GM21825 (cell line): ENCODE results near the gene TEAD1.
"Not testable (repeated sequence)": the region's sequence is repeated elsewhere in the genome, so short reads cannot be mapped to it uniquely, and the experiment has no call there.

Experiments
- ATAC-seq: cut with Tn5 transposase; IDR thresholded peaks from one replicate; pipeline ENCODE4 v1.9.1; 2021; ENCODE audit warnings: mild to moderate bottlenecking, moderate library complexity; ENCODE audit not compliant: unreplicated experiment

The TEAD1 gene

GRCh38 chr11:12733091-12733490 is 58.9 kb downstream of the TEAD1 start:
- no peak for ATAC-seq

DNA sequence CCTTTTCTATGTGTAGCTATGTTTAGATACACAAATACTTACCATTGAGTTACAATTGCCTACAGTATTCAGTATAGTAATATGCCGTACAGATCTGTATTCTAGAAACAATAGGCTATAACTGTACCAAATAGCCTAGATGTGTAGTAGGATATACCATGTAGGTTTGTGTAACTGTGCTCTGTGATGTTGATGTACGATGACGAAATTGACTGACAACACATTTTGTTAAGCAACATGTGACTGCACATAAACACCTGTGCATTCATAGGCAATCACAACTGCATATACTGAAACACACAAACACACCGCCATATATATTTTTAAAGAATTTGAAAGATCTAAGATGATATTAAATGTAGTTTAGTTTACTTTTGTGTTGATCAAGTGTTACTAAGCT is 60.4 kb downstream of the TEAD1 start:
- ATAC-seq, result no peak

GRCh38 chr11:12735262-12735661 is 61.0 kb downstream of the TEAD1 start:
- no peak for ATAC-seq

DNA sequence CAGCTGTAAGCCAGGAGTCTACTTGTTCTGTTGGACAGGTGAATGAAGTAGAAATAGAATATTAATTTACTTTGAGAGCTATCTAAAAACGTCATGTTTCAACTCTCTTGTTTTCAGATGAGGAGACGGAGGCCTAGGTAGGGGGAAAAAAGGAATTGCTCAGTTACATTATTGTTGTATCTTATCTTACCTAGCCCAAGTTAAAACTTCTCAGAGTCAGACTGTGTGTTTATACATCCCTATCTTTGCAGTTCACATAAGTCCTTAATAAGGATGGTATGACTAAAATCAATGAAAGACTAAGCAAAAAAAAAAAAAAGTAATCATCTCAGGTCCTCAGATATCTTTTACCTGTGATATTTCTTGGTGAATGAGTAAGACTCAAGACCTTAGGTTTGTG is 62.8 kb downstream of the TEAD1 start:
- ATAC-seq, result no peak

DNA sequence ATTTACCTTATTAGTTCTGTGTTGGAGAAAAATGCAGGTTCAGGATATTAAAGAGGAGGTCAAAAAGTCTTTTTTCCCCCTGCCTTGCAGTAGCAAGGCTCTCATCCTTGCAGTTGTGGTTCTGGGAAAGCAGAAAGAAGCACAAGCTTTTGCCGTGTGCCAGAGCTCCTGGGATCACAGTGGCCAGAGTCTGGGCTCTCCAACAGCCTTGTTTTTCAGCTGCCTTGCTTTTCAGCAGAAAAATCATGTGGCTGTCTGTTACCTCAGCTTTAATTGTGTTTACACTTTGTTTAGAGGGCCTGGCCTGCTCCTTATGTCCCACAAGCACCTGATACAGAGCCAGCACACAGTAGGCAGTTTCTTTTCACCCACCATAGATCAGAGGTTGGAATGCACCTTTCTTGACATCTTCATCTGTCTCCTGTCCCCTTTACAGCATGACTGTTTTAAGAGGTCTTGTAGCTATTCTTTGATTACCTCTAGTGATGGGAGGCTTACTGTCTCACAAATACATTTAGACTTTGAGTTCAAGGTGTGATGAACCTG is 67.5 kb downstream of the TEAD1 start:
- no peak for ATAC-seq

- ATAC-seq, result no peak
These were observed 69.7 kb downstream of the TEAD1 start for GRCh38 chr11:12743834-12744449.

DNA sequence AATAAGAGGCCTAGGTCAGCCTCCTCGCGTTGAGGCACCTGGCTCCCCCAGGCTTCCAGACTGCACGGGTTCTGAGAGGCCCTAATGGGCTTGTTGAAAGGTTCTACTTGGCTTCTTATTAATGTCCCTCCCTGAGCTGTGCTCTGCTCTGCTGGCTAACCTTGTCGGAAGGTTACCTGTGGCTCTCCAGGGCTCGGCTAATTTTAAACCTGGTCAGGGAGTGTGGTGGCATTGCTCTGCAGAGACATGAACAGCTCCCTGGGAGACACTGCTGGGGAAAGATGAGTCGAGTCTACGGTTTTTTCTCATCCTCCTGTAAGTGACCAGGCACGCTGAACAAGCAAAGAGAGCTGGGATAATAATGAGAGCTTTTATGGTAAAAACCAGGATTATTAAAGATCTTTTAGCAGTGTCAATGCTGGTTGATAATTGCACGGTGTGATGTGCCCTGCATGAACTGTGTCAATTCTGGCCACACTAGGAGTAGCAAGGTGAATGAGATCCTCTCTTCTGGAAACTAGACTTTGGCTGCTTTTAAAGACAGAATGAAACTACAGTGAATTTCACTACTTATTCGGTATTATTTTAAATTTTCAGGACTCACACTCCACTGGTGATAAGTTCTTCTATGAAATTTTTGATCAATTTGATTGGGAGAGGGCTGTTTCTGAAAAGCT is 70.7 kb downstream of the TEAD1 start:
- ATAC-seq, result no peak

GRCh38 chr11:12745787-12746186 is 71.6 kb downstream of the TEAD1 start:
- ATAC-seq, result no peak

GRCh38 chr11:12746593-12747097 is 72.4 kb downstream of the TEAD1 start:
- no peak for ATAC-seq

GRCh38 chr11:12748561-12748960 is 74.3 kb downstream of the TEAD1 start:
- no peak for ATAC-seq

DNA sequence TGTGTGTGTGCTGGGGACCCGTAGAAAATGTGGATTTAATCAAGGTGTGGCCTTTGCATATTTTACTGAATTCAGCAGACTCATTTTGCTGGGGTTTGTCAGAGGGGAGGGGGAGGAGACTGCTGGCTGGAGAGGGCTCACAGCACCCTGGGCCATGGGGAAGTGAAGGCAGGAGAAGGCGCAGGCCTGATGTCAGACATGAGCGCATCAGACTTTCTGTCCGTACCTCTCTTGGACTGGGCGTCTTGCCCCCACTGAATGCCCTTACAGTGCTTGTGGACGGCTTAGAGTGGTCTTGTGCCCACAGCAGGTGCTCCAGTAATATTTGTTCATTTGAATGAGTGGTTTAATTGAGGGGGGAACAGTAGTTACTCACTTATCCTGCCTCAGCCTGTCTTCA is 75.2 kb downstream of the TEAD1 start:
- ATAC-seq, result no peak

DNA sequence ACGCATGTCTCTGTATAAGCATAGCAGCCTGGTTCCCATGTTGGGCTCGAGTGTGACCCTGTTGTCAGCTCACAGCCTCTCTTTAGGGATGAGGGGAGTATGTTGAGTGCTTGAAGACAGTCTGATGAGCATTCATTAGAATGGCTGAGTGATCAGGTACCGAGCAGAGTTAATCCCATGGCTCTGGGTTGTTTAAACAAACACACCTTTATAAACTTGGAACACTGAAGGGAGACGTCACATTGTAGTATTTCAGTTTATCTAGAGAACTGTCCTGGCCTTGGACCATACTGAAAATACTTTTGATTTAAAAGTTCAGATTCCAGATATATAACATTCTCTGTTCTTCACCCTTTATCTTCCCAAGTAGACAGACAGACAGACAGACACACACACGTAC is 76.0 kb downstream of the TEAD1 start:
- no peak for ATAC-seq

DNA sequence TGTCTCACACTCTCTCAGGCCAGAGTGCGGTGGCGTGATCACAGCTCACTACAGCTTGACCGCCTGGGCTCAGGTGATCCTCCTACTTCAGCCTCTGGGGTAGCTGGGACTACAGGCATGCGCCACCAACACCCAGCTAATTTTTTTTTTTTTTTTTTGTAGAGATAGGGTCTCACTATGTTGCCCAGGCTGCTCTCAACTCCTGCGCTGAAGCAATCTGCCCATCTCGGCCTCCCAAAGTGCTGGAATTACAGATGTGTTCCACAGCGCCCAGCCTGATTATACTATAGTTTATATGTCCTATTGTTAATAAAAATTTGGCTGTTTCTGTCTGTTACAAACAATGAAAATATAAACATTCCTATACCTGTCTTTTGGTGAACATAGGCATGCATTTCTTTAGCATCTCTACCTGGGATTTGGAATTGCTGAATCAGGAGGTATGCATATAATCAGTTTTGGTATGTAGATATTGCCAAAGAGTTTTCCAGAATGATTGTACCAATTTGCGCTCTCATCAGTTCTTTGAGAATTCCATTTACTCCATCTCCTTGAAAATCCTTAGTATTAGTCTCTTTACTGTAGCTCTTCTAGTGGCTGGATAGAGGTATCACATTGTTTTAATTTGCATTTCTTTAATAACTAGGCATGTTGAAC is 78.8 kb downstream of the TEAD1 start:
- ATAC-seq, result no peak

- ATAC-seq, result no peak
These were observed 79.8 kb downstream of the TEAD1 start for GRCh38 chr11:12754021-12754420.

DNA sequence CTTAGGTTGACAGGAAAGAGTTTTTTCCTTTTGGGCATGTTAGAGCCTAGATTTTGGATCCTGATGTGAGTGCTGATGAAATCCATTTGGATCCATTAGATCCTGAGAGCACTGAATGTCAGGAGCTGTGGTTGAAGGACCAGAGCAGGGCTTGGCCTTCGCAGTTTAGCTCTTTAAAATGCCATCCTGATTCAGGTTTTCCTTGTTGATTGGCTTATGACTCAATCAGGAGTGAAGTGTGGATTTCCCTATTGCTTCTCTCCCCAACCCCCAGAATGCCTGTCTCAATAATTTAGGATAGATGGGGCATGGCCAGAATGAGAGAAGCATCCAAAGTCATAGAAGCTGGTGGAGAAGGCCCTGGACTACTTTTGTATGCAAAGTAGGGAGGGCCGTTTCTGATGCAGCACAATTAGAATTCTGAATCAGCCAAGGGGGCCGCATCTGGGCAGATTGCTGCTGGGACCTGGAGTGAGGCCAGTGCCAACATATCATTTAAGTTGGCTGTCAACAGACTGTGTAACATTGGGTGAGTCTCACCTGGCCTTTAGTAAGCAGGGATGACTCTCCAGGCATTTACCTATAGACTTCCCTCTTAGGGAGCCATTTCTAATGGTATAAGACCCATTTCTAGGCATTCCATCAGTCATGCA is 80.5 kb downstream of the TEAD1 start:
- no peak for ATAC-seq

DNA sequence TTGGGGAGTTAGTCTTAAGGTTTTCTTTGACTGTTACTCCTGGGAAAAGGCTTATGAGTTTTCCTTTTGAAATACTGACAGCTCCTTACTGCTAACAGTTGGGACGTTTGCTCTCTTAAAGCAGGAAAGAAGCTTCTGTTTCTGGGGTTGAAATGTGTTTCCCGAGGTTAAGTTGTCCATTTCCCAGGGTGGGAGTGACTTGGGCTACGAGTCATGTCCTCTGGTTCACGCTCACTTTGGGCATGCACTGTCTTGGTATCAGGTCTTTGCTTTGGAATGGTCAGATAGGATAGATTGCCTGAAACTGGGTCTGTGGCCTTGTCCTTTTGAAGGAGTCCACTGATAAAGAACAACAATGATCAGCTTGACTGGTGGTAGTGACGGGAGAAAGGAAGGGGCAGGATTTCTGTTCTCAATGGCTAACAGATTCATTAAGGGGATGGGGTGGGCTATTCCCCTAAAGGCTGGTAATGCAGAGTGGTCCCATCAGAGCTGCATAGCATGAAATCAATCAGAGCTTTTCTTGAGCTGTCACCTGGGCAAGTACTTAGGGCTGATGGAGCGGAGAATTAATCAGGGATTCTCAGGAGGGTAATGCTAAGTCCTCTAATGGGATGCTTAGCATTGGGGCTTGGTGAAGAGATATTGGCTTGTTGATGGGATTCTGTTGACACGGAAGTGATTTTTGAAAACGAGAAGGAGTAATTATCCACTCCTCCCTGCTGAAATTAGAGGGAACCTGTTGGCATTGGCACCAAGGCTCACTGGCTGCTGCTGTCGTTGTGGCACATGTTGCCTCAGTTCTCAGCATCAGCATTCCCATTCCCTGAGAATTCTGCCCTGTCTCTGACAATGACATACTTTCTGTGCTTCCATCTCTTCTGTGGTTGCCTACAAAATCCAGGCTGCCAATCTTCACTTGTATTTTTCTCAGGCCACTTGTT is 81.6 kb downstream of the TEAD1 start:
- ATAC-seq, result no peak

GRCh38 chr11:12756454-12756806 is 82.2 kb downstream of the TEAD1 start:
- ATAC-seq, result no peak

DNA sequence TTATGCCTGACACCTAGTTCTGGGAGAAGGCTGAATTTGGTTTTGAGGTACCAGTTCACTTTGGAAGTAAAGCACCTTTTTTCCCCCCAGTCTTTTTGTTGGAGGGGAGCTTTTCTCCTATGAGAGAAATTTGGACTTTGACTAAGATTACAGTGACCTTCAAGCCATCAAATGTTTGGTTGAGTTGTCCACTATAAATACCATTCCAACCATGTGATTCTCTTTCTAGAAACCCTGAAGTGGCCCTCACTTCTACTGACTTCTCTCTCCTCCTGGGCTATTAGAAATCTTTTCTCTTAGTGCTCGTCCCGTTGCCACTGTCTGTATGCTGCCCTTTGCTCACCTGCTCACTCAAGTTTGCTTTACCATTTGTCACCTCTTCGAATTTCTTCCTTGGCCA is 82.6 kb downstream of the TEAD1 start:
- no peak for ATAC-seq

DNA sequence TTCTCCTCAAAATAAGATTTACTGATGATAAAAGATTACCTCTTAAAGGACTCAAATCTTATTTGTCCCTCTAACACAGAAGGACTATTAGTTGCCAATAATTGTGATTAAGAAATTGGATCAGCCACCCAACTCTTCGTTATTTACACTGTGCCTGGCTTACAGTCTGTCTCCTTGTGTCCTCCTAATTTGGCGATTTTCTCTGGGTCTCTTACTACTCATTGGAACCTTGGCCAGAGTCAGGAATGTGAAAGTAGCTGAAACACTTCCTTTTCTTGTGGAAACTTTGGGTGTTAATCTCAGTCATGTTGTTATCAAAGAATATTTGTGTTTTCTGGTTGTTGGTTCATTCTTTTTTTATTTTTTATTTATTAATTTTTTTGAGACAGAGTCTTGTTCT is 83.2 kb downstream of the TEAD1 start:
- no peak for ATAC-seq

DNA sequence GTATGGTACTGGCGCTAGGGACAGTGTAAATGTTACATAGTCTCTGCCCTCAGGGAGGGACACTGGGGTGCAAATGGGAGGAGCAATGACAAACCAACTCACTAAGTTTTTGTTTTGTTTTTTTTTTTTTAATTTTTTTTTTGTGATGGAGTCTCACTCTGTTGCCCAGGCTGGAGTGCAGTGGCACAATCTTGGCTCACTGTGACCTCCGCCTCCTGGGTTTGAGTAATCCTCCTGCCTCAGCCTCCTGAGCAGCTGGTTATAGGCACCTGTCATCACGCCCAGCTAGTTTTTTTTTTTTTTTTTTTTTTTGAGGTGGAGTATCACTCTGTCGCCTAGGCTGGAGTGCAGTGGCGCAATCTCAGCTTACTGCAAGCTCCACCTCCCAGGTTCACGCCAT is 83.9 kb downstream of the TEAD1 start:
- not testable (repeated sequence) for ATAC-seq
